WERI-Rb-1 (cell line): ENCODE data around the gene MBTPS1.
A peak's percentile ranks its signal among the peaks of the same experiment; 100 is the strongest.

Experiments
- DNase-seq: peaks from one replicate; pipeline ENCODE4 v3.0.0-alpha.2; 2020
- H3K27ac ChIP-seq: fragments of 250-450 bp; sonication (Bioruptor Pico); 2 replicates; pipeline ENCODE4 v1.5.1; 2020; ENCODE audit warnings: mild to moderate bottlenecking, moderate library complexity
- H3K27me3 ChIP-seq: fragments of 250-450 bp; sonication (Bioruptor Pico); 2 replicates; pipeline ENCODE4 v1.5.1; 2021; ENCODE audit warnings: mild to moderate bottlenecking, low read depth, moderate library complexity; ENCODE audit not compliant: insufficient read depth, severe bottlenecking
- H3K36me3 ChIP-seq: fragments of 250-450 bp; sonication (Bioruptor Pico); 2 replicates; pipeline ENCODE4 v1.5.1; 2020; ENCODE audit warnings: mild to moderate bottlenecking, moderate library complexity
- H3K4me3 ChIP-seq: 2 replicates; pipeline ENCODE4 v1.5.1; 2011; ENCODE audit warnings: low read depth, mild to moderate bottlenecking, control low read depth, low read length
- H3K9me3 ChIP-seq: fragments of 250-450 bp; sonication (Bioruptor Pico); 2 replicates; pipeline ENCODE4 v1.5.1; 2021; ENCODE audit warnings: mild to moderate bottlenecking, moderate library complexity; ENCODE audit not compliant: severe bottlenecking
- CTCF ChIP-seq: IDR thresholded peaks from 2 replicates; pipeline ENCODE4 v1.5.1; 2011; ENCODE audit warnings: low read depth, mild to moderate bottlenecking, control low read depth, inconsistent platforms, low read length

MBTPS1 gene

GRCh38 chr16:84103678-84104077, 13.1 kb downstream of the MBTPS1 start:
- H3K9me3 ChIP-seq = no peaks in the 10 kb centered on the region
- H3K4me3 ChIP-seq = no peak overlapping the region
- H3K27ac ChIP-seq = no peak overlapping the region
- no peak for DNase-seq
- TF ChIP-seq CTCF = no peak
- H3K36me3 ChIP-seq = no peaks in the 10 kb centered on the region; the same call in 1 of the 2 replicates
- H3K27me3 ChIP-seq = no peaks in the 10 kb centered on the region

GRCh38 chr16:84098939-84099338, 17.8 kb downstream of the MBTPS1 start:
- no peaks in the 10 kb centered on the region for H3K27me3 ChIP-seq
- peaks cover 8% of the 10 kb centered on the region for H3K36me3 ChIP-seq
- TF ChIP-seq CTCF = no peak
- H3K9me3 ChIP-seq = no peaks in the 10 kb centered on the region
- no peak overlapping the region for H3K4me3 ChIP-seq
- H3K27ac ChIP-seq = no peak overlapping the region
- no peak for DNase-seq

GRCh38 chr16:84096447-84097005, 20.2 kb downstream of the MBTPS1 start:
- H3K36me3 ChIP-seq = peaks cover 24% of the 10 kb centered on the region
- H3K27me3 ChIP-seq = no peaks in the 10 kb centered on the region
- H3K27ac ChIP-seq = no peak overlapping the region
- TF ChIP-seq CTCF = no peak
- H3K4me3 ChIP-seq = no peak overlapping the region
- no peak for DNase-seq
- no peaks in the 10 kb centered on the region for H3K9me3 ChIP-seq

GRCh38 chr16:84095466-84095865, 21.3 kb downstream of the MBTPS1 start:
- peaks cover 26% of the 10 kb centered on the region for H3K36me3 ChIP-seq
- peak overlapping the region; percentile 83 for H3K27ac ChIP-seq
- no peak overlapping the region for H3K4me3 ChIP-seq
- no peak for DNase-seq
- H3K27me3 ChIP-seq = no peaks in the 10 kb centered on the region
- no peaks in the 10 kb centered on the region for H3K9me3 ChIP-seq
- no peak for TF ChIP-seq CTCF

GRCh38 chr16:84093879-84094270, 22.9 kb downstream of the MBTPS1 start:
- no peak for TF ChIP-seq CTCF
- no peaks in the 10 kb centered on the region for H3K27me3 ChIP-seq
- peak; percentile 74 for DNase-seq
- H3K36me3 ChIP-seq = peaks cover 36% of the 10 kb centered on the region
- no peak overlapping the region for H3K4me3 ChIP-seq
- H3K27ac ChIP-seq = peak overlapping the region; percentile 83
- no peaks in the 10 kb centered on the region for H3K9me3 ChIP-seq
